NCI-H2081 (cell line): ENCODE results near the gene TYW1B.
"Not testable (repeated sequence)": the region's sequence is repeated elsewhere in the genome, so short reads cannot be mapped to it uniquely, and the experiment has no call there.

Experiments
- DNase-seq, 2 experiments: peaks; one replicate each; lab custom pipeline; 2025; lab: John Stamatoyannopoulos, UW

TYW1B gene, protein sequence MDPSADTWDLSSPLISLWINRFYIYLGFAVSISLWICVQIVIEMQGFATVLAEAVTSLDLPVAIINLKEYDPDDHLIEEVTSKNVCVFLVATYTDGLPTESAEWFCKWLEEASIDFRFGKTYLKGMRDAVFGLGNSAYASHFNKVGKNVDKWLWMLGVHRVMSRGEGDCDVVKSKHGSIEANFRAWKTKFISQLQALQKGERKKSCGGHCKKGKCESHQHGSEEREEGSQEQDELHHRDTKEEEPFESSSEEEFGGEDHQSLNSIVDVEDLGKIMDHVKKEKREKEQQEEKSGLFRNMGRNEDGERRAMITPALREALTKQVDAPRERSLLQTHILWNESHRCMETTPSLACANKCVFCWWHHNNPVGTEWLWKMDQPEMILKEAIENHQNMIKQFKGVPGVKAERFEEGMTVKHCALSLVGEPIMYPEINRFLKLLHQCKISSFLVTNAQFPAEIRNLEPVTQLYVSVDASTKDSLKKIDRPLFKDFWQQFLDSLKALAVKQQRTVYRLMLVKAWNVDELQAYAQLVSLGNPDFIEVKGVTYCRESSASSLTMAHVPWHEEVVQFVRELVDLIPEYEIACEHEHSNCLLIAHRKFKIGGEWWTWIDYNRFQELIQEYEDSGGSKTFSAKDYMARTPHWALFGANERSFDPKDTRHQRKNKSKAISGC

DNA sequence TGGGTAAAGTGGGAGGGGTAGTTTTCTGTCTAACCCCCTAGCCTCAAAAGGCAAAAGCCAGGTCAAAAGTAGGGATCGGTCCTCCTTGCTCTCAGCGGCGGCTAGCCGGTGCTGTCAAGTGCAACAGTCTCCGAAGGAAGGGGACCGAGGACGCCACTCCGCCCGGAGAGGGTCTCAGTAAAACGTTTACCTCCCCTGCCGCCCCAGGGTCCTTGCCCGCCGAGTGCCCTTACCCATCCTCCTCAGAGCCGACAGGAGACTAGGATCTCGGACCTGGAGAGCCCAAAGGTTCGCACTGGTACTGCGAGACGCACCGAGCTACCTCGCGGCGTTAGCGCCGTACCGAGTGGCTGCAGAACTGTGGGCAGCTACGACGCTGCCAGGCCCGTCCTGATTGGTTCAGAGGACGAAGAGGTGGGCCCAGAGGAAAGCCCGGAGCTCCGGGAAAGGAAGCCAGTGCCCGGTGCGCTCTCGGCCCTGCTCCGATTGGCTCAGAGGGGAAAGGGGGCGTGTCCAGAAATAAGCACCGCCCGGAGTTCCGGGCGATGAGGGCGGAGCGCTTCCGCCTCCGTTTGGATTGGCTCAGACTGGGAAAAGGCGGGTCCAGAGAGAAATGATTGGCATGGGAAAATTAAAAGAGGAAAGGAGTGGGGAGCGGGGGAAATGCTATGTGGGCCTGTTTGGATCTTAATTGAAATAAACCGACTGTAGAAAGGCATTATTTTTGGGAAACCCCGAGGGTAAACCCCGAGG lies at the start of gene TYW1B:
Gene TYW1B (minus strand): TSS at position 362 of the 753 bp plus-strand sequence. CDS start 125 bp downstream, at position 237.
- peak; percentile 99 for DNase-seq

DNA sequence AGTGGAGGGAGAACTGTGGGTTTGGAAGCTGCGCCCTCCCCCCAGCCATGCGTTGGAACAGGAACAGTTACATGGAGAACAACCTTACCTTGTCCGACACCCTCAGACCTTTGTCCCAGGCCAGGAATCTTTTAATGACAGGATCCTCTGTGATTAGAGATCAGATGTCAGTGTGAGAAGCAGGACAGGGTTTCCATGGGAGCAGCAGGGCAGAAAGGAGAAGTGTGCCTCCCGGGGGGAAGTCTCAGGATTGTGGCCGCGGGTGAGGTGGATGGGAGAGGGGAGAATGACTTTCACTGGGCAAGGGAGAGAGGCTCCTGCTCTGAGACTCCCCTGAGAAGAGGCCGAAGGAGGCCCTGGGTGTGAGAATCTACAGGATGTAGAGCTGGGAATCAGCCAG lies 39.6 kb upstream of the TYW1B start:
- DNase-seq, result not testable (repeated sequence)

DNA sequence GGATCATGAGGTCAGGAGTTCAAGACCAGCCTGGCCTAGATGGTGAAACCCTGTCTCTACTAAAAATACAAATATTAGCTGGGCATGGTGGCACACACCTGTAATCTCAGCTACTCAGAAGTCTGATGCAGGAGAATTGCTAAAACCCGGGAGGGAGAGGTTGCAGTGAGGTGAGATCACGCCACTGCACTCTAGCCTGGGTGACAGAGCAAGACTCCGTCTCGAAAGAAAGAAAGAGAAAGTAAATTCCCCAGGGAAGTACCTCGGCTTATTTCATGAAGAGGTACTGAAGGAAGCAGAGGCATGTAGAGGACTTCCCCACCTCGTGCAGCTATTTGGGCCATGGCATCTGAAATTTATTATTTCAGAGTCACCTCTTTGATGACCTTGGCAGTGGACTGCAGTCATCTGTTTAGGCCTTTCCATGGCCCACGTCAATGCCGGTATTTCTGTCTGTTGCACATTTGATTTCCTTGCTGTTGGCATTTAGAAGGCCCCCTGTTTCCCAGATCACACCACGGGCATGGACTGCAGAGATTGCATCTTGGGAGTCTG lies 30.9 kb upstream of the TYW1B start:
- DNase-seq, result not testable (repeated sequence)

DNA sequence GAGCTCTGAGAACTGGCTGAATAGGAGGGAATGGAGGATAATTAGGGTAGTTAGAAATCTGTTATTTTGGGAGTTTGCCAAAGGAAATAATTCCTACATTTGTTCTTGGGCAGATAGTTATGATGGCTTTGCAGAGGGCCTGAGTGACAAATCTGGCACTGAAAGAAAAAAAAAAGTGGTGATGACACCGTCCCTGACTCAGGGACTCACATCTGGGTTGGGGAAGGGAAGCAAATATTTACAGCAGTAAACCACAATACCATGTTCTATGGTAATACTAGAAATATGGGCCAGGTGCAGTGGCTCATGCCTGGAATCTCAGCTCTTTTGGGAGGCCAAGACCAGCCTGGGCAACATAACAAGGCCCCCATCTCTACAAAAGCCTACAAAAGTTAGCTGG lies 29.9 kb upstream of the TYW1B start:
- peak in 1 of 2 experiments; percentile 3 for DNase-seq

DNA sequence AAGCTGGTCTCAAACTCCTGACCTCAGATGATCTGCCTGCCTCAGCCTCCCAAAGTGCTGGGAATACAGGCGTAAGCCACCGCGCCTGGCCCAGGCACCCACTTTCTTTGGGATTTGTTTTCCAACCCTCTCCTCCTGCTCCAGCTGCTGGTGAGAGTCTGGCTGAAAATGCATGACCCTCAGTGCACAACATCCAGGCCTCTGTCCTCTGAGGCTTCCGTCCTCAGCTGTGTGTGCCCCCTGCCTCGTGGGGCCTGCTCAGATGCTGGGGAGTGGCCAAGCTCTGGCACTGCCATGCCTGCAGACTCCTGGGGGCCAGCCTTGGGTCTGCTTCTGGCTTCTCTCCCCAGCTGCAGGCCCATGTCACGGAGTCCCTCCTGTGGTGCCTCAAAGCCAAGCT lies 27.3 kb upstream of the TYW1B start:
- DNase-seq, result not testable (repeated sequence)

DNA sequence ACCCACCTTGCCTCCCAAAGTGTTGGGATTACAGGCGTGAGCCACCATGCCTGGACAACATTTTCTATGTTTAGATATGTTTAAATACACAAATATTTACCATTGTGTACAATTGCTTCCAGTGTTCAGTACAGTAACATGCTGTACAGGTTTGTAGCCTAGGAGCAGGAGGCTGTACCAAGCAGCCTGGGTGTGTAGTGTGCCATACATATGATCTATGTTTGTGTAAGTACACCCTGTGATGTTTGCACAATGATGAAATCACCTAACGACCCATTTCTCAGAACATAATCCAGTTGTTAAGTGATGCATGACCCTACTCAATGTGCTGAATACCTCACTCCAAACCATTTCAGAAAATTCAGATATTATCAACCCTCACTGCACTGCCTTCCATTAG lies 24.9 kb upstream of the TYW1B start:
- not testable (repeated sequence) for DNase-seq

DNA sequence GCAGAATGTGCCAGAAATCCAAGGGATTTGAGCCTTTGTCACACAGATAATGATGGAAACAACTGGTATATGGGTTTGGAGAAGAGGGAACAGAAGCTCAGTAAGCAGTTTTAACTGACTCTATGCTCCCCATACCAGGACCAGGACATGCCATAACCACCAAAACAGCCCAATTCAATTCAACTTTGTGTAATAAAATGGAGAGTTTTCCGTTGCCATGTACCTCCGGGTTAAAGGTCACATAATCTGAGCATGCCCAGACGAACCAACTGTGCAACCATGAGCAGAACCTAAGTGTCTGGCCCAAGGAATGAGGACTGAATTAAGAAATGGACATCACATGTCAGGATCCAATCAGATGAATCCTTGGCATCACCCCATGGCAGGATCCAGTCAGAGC lies 22.7 kb upstream of the TYW1B start:
- DNase-seq, result not testable (repeated sequence)

DNA sequence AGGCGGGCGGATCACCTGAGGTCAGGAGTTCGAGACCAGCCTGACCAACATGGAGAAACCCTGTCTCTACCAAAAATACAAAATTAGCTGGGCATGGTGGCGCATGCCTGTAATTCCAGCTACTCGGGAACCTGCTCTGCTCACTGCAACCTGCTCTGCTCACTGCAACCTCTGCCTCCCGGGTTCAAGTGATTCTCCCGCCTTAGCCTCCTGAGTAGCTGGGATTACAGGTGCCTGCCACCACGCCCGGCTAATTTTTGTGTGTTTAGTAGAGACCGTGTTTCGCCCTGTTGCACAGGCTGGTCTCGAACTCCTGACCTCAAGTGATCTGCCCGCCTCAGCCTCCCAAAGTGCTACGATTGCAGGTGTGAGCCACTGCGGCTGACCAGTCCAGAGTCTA lies 16.1 kb upstream of the TYW1B start:
- not testable (repeated sequence) for DNase-seq

DNA sequence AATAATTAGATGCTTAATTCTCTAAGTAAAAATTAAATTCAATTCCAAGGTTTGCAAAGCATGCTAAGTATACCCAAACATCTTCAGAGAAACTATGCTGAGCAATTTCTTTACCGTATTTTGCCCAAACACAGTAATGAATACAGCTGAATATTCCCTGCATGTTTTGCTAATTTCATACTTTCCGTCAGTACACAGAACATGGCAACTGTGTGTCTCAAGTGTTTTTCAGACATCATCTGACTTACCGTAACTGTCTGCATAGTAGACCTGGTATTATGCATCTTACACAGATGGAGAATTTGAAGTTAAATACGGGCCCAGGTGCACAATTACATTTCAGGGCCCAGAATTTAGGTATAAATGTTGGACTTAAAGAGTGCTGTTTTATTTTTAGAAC lies 15.2 kb upstream of the TYW1B start:
- not testable (repeated sequence) for DNase-seq

DNA sequence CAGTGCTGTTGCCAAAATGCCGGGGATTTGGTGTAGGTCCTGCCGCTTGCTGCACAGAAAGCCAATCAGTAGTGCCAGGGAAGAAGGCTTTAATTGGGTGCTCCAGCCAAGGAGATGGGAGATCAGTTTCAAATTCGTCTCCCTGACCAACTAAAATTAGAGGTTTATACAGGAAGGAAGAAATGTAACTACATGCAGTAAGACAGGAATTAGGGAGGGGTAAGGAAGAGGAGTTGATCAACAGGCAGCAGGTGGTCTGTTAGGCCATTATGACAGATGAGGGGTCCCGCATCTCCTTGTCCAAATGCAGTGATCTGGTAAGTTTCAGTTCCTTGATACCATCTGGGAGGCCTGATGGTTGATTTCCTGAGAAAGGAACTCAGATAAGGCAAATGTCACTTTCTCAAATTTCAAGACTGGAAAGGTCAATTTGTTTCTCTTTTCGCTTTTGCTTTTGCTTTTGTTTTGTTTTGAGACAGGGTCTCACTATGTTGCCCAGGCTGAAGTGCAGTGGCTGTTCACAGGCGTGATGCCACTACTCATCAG lies 13.0 kb upstream of the TYW1B start:
- not testable (repeated sequence) for DNase-seq

DNA sequence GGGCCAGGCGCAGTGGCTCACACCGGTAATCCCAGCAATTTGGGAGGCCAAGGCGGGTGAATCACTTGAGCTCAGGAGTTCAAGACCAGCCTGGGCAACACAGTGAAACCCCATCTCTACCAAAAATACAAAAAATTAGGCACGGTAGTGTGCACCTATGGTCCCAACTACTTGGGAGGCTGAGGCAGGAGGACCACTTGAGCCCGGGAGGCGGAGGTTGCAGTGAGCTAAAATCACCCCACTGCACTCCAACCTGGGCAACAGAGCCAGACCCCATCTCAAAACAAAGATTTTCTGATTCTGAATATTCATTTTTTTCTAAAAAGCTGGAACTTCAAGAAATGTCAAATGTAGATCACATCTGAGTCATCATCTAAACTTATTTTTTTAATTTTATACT lies 10.3 kb upstream of the TYW1B start:
- DNase-seq, result not testable (repeated sequence)

DNA sequence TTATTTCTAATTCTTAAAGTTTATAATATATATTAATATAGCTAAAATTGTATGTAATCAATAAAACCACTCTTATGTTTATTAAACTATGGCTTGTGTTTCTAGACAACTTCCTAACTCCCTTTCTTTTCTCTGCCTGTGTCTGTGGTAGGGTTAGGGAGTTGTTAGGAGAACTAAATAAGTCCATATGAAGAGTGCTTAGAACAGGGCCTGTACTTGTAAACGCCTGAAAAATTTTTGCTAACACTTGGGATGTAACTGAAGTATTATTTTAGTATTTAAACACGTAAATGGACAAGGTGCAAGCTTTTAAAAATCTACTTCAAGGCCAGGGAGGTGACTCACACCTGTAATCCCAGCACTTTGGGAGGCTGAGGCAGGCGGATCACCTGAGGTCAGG lies 9.3 kb upstream of the TYW1B start:
- DNase-seq, result not testable (repeated sequence)

DNA sequence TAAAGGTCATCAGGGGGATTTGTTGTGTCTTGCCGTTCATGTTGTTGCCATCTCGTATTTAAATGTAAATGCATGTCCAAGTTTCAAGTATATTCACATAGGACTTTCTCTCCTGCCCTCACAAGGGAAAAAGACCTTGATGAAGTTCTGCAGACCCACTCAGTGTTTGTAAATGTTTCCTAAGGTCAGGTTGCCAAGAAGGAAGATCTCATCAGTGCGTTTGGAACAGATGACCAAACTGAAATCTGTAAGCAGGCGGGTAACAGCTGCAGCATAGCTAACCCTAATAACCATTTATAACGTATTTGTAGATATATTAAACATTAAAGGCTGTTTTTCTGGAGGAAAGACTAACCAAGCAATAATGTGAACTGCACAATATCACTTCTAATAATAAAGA lies 2.6 kb upstream of the TYW1B start:
- not testable (repeated sequence) for DNase-seq

DNA sequence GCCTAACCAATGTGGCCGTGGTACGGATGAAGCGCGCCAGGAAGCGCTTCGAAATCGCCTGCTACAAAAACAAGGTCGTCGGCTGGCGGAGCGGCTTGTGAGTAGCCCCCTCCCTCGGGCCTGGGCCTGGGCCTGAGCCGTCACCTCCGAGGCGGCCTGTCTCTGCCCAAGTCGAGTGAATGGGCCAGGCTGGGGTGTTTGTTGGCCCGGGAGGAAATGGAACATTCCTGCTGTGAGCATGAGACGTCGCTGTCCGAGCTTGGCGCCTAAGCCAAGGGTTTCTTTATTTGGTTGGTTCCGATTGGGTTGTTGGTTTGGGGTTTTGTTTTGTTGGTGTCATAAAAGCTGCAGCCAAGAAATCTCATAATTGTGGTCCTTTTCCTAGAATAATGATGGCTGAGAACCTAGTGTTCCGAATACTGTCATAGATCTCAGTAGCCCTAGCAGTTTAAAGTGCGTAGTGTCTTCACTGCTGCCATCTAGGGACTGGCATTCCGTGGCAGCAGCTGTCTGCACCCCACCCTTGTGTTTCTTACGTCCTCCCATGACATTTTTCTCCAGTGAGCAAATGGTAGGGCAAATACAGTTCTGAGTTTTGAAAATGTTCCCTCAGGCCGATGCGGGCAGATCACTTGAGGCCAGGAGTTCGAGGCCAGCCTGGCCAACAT lies 1.8 kb upstream of the TYW1B start:
- peak; percentile 24 to 66 for DNase-seq

DNA sequence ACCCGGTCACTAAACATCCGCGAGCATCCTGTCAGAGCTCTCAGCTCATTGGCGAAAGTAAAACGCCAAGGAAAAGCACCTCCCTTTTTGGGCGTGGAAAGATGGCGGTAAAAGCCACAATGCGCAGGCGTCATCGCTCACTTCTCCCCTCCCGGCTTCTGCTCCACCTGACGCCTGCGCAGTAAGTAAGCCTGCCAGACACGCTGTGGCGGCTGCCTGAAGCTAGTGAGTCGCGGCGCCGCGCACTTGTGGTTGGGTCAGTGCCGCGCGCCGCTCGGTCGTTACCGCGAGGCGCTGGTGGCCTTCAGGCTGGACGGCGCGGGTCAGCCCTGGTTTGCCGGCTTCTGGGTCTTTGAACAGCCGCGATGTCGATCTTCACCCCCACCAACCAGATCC lies 1.3 kb upstream of the TYW1B start:
- DNase-seq, result peak; percentile 99

DNA sequence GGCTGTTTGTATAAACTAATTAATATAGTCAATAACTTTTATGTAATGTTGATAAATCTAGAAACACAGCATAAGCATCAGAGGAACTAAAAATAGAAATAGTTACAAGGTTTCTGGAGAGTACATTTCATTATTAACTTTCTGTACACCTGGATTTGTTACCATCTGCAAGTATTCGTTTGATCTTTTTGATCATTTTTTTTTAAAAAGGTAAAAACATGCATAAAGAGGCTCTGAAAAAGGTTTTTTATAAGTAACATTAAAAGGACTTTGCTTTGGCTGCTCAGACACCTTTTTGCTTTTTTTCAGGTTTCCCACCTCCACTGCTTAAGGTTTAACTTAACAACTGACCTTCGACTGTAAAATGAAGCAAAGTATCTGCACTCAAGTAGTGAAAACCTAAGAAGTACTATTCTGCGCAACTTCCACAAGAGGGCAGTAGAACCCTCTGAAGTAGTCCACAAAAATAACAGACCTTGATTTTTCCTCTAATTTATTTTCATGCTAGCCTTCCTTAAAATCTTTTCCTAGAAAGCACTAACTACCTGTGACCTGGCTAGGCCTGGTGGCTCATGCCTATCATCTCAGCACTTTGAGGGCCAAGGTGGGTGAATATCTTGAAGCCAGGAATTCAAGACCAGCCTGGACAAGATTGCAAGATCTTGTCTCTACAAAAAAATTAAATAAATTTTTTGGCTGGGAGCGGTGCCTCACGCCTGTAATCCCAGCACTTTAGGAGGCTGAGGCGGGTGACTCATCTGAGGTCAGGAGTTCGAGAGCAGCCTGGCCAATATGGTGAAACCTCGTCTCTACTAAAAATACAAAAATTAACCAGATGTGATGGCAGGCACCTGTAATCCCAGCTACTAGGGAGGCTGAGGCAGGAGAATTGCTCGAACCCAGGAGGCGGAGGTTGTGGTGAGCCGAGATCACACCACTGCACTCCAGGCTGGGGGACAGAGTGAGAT lies 4.0 kb downstream of the TYW1B start:
- not testable (repeated sequence) for DNase-seq

DNA sequence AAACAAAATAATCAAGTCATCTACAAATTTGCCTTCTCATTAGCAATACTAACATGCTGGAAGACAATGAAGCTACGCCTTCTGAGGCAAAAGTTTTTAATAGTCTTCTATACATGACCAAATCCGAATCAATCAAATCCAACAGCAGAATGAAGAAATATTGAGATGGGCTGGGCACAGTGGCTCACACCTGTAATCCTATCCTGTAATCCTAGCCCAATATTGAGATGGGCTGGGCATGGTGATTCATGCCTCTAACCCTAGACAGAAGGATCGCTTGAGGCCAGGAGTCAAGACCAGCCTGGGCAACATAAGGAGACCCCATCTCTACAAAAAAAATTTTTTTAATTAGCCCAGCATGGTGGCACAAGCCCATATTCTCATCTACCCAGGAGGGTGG lies 5.5 kb downstream of the TYW1B start:
- not testable (repeated sequence) for DNase-seq

DNA sequence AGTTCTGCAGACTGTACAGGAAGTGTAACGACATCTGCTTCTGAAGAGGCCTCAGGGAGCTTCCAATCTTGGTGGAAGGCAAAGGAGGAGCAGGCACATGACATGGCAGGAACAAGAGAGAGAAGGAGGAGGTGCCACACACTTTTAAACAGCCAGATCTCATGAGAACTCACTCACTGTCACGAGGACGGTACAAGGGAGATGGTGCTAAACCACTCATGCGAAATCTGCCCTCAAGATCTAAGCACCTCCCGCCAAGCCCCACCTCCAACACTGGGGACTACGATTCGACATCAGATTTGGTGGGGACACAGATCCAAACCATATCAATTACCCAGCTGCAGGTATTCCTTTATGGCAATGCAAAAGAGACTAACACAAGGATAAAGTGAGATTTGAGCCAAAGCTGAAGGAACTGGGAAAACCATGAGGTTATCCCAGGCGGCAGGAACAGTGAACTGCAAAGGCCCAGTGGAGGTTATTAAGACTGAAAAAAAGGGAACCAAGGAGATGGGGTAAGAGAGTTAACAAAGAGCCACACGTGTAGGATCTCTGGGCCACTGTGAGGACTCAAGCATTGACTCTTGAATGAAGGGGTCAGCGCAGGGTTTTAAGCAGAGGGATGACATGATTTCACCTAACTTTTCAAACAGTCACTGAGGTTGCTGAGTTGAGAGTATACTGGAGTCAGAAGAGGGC lies 9.2 kb downstream of the TYW1B start:
- DNase-seq, result not testable (repeated sequence)

DNA sequence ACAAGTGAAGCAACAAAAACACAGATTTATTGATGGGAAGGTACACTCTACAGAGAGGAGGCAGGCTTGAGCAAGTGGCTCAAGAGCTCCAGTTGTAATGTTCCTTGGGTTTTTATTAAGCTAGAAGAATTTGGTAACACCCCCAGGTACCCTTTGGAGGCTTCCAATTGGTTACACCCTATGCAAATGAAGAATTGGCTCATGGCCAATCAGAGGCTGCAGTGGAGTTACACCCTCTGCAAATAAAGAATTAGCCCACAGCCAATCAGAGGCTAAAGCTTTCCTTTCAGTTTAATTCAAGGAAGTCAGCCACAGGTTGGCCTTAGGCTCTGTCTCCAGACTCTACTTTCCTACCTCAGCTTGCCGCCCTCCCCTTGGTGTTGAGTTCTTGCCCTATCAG lies 10.3 kb downstream of the TYW1B start:
- DNase-seq, result peak in 1 of 2 experiments; percentile 12
